Measurements from ENCODE around the gene ATP6V1B1.
A peak's percentile ranks its signal among the peaks of the same experiment; 100 is the strongest.
"Not testable (repeated sequence)": the region's sequence is repeated elsewhere in the genome, so short reads cannot be mapped to it uniquely, and the experiment has no call there.

The ATP6V1B1 gene

DNA sequence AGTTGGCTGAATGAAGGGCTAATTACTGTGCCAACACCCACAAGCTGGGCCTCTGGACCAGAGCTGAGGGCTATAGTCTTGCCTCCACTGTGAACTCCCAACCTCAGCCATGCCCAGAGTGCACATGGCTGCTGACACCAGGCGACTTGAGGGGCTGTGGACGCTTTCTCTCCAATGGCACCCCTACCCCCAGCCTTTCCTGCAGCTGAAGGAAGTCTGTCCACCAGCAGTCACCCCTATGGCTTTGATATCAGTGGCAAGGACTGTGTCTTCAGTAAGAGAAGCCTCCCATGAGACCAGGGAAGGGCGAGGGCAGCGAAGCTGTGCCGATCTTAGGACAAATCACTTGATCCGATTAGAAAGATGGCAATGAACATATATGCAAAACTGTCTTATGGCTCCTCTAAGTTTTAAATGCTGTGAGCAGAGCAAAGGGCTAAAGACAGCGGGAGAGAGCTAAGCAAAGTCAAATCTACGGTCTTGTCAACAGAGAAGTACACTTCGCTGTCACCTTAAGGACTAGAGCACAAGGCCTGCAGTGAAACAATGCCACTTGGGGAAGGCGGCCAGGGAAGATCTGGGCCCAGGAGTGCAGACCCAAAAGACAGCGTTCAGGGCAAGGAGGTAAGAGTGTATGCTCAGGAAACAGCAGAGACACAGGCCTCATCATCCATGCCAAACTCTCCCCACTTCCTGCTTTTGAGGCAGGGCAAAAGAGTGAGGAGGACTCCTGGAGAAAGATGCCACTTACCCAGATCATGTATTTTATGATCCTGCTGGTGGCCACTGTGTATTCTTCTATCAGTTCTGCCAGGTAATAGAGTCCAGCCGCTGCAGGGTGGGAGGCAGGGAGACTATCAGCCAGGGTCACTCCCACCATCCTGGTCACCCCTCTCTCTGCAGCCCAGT, 57.5 kb downstream of the ATP6V1B1 start:
- no peak for DNase-seq

- DNase-seq, result no peak
Observed at GRCh38 chr2:70994009-70994698, 58.5 kb downstream of the ATP6V1B1 start.

- peak; percentile 72 to 82 for DNase-seq
Observed at GRCh38 chr2:70994699-70995425, 59.2 kb downstream of the ATP6V1B1 start, which contains the start of gene TEX261. TSS of gene TEX261 (minus strand) at chr2:70994873. CDS start at chr2:70994757, 116 bp downstream.

DNA sequence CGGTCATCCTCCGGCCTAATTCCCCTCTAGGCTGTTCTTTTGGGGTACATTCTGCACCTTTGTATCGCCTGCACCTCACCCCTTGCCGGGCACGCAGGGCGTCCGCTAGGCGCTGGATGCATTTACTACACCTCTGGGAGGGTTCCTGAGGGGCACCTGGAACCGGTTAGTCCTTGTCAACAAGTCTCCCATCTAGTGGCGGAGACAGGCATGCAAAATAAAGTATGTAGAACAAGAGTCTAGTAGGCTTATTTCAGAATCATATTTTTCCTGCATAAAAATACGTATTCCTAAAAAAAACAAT, 59.7 kb downstream of the ATP6V1B1 start:
- peak; percentile 33 to 74 for DNase-seq

DNA sequence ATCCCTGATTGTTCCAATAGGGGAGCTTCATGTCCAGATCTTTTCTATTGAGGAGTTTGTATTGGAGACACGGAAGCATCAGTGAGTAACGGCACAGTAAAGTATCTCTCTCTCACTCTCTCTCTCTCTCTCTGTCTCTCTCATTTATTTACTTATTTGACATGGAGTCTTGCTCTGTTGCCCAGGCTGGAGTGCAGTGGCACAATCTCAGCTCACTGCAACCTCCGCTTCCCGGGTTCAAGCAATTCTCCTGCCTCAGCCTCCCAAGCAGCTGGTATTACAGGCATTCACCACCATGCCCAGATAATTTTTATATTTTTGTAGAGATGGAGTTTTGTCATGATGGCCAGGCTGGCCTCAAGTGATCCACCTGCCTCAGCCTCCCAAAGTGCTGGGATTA, 63.2 kb downstream of the ATP6V1B1 start:
- not testable (repeated sequence) for DNase-seq

DNA sequence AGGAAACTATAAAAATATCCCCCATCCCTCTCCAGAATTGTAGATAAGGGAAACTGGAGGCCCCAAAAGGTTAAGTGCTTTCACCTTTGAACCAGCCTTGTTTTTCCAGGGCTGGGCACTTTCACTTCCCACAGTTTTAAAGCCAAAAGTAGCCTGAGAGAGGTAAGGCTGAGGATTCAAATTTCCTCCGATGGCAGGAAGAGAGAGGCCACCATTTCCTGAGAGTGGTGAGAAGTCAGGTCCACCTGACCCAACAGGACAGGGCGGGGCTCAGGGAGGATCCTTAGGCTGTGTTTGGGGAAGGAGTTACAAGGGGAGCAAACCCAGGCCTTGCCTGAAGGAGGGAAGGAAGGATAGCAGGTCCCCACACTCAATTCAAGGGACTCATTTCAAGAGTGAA, 63.7 kb downstream of the ATP6V1B1 start:
- no peak for DNase-seq

DNA sequence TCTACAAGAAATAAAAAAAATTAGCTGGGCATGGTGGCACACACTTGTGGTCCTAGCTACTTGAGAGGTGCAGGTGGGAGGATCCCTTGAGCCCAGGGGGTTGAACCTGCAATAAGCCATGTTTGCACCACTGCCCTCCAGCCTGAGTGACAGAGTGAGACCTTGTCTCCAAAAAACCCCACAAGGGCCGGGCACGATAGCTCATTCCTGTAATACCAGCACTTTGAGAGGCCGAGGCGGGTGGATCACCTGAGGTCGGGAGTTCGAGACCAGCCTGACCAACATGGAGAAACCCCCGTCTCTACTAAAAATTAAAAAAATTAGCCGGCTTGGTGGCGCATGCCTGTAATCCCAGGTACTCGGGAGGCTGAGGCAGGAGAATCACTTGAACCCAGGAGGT, 64.2 kb downstream of the ATP6V1B1 start:
- not testable (repeated sequence) for DNase-seq

GRCh38 chr2:71000780-71001591, 65.3 kb downstream of the ATP6V1B1 start:
- DNase-seq, result peak; percentile 58

- no peak for DNase-seq
Observed at GRCh38 chr2:71001592-71001927, 65.9 kb downstream of the ATP6V1B1 start.

GRCh38 chr2:71001981-71002570, 66.4 kb downstream of the ATP6V1B1 start:
- DNase-seq, result no peak

- DNase-seq, result no peak
Observed at GRCh38 chr2:71003396-71003795, 67.7 kb downstream of the ATP6V1B1 start.

DNA sequence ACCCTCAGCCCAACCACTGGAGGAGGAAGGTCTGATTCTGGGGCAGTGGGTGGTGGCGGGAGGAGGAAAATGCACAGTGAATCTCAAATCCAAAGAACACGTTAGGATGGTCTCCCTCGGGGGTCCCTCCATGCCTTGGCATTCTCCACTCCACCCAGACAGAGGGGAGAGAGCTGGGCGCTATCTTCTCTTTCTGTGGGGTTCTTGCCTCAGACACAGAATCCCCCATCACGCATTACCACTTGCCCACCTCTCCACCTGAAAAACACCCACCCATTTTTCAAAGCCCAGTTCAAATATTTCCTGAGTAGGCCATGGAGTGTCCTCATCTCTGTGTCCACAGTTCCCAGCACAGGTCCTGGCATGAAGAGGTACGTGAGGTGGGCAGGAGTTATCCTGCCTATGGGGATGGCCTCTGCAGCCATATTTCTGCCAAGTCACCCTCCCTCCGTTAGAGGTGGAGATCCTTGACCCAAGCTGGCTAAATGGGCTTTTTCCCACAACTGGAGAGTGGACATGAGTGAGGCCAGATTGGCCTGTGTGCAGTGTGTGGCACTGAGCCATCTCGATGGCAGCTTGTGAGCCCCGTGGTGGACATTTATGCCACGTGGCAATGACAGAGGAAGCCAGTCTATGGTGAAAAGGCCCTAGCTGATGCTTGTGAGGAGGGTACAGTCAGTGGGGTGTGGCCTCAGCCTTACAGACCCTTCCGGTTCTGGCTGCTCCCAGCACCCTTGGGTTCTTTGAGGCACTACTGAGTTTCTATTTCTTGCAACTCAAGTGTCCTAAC, 68.5 kb downstream of the ATP6V1B1 start:
- DNase-seq, result no peak

- no peak for DNase-seq
Observed at GRCh38 chr2:71004857-71005256, 69.2 kb downstream of the ATP6V1B1 start.

GRCh38 chr2:71005271-71006202, 69.8 kb downstream of the ATP6V1B1 start:
- DNase-seq, result no peak

DNA sequence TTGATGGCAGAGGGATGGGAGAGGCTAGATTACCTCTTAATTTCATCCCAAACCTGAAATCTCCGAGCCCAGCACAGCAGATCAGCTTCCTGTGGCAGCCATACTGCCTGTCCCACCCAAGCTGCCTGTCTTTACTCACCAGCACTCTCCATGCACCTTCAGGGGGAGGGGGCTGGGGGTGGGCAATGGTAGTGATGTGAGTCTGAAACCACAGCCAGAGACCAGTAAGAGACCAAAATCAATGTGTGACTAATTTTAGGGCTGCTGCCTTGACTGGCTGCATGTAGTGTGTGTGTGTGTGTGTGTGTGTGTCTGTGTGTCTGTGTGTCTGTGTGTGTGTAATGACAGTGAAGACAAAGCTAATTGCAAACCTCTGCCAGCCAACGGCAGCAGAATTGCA, 70.6 kb downstream of the ATP6V1B1 start:
- no peak for DNase-seq

DNA sequence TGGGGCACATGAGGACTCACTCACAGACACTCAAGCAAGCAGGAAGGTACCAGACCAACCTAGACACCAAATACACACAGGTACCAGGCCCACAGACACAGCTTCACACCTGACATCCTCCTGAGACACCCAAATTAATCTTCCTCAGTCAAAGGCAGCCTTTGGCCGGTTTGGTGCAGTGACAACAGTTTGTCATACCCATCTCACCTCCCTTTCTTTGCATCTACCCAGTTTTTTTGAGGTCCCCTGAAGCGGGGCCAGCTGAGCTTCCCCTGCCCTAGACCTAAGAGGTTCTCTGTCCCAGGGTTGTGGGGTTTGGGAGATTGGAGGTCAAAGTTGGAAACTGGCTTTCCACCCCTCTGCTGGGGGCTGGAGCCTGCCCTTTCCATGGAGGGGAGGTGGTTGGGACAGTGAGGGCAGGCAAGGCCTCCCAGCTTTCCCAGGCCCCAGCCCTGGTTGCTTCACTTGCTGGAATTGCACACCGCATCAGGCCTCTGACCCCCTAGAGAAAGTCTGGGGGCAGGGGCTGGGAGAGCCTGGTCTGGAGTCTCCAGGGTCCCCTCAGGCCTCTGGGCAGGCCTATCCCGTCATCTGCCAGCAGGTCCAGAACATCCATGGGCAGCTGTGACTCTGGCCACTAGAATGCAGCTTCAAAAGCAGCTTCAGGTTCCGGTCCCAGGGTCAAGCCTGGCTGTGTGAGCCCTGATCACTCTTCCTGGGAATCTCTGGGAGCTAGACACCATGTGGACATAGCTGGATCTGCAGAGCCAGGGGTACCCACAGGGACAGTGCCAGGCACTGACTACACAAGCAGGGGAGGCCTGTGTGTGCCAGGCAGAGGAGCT, 71.5 kb downstream of the ATP6V1B1 start:
- DNase-seq, result no peak

DNA sequence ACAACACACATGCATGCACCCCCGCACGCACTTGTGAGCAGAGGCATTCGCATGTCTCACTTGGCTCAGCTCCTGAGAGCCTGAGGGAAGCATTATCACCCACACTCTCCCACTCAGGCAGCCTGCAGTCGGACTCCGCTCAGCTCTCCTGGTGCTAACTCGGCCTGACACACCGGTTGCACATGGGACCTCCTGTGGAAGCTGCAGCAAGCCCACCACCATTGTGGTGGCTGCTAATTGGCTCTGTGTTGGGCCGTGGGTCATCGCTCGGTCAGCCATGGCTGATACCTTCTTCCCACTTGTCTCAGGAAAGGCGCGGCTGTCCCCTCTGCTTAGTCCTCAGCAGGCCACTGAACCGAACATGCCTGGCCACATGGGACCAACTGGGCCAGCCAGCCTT, 72.6 kb downstream of the ATP6V1B1 start:
- no peak for DNase-seq

DNA sequence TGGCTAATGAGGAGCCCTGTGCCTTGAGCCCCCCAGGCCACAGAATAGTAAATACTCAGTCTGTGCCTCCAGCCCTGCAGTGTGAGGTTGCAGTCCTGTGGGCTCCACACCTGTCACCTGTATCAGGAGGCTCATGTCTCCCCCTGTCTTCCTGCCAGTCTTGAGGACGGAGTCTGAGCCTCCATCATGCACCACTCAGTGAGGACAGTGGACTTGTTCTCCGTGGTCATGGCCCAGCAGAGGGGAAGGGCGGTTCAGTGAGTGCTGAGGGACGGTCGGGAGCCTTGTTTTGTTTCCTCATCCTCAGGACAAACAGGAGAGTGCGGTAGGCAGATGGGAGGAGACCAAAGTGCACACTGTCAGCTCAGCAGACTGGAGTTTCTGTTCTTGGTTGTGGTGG, 76.1 kb downstream of the ATP6V1B1 start:
- not testable (repeated sequence) for DNase-seq

Measured in NCI-H2081 (cell line).